GM04504 (cell line): Measurements from ENCODE around the gene CFAP161.
"Not testable (repeated sequence)": the region's sequence is repeated elsewhere in the genome, so short reads cannot be mapped to it uniquely, and the experiment has no call there.

Source experiments
- DNase-seq: peaks from one replicate; pipeline ENCODE4 v3.0.0-alpha.2; 2012; ENCODE audit warnings: low read depth

Gene CFAP161

DNA sequence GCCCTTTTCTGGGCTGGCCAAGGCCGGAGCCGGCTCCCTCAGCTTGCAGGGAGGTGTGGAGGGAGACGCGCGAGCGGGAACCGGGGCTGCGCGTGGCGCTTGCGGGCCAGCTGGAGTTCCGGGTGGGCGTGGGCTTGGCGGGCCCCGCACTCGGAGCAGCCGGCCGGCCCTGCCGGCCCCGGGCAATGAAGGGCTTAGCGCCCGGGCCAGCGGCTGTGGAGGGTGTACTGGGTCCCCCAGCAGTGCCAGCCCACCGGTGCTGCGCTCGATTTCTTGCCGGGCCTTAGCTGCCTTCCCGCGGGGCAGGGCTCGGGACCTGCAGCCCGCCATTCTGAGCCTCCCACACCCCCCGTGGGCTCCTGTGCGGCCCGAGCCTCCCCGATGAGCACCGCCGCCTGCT, 24.5 kb downstream of the CFAP161 start:
- not testable (repeated sequence) for DNase-seq

DNA sequence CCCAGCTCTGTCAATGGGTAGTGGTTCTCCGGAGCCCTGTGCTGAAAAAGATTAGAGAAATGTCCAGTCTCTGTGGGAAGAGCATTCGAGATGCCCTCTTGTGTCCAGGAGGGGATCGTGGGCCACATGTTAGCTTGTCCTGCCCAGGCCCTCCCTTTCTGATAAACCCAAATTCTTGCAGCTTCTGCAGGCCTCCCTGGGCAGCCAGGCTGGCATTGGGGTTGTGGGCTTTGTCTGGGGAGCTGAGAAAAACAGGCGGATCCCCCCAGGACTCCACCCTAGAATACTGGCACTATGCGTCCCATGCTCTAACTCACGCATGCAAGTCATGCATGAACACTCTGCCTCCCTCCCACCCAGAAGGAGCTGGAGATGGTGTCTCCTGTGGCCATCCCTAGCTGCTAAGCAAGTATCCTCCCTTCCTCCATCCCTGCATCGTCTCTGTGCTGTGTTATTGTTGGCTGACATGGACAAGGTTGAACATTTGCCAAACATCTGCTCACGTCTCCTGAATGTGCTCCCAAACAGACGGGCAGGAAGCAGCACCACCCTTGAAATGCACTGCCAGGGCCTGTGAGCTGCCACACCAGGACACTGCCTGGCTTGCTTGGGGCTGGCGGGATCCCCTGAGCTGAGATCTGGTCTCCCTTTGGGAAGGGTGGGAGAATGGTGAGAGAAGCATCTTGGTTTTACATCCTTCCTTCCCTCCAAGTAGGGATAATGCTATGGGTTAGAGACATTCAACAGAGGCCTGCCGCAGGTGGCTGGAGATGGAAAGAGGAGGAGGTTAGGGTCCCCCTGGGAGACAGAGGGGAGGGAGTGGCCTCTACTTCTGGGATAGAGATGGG, 26.5 kb downstream of the CFAP161 start:
- peak; percentile 84 for DNase-seq

DNA sequence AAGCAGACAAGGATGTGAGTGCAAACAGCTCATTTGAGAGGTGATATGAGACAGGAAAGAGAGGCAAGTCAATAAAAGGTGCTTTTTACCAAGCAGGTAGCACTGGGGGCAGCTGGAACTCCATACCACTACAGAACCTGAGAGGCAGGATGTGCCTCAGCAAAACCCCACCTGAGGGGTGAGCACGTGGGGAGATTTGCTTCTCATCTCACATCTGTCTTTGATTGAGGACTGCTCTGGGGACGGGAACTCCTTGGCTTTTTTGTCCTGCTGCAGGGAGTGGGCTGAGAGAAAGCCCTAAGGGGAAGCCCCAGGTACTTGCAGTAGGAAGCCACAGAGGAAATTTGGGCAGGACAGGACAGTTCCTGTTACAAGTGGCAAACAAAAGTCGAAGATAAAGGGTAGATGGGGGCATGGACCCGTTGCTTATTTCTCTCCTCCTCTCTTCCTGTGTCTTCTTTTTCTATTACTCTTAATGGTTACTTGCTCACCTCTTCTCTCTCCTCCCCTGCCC, 27.1 kb downstream of the CFAP161 start:
- no peak for DNase-seq

DNA sequence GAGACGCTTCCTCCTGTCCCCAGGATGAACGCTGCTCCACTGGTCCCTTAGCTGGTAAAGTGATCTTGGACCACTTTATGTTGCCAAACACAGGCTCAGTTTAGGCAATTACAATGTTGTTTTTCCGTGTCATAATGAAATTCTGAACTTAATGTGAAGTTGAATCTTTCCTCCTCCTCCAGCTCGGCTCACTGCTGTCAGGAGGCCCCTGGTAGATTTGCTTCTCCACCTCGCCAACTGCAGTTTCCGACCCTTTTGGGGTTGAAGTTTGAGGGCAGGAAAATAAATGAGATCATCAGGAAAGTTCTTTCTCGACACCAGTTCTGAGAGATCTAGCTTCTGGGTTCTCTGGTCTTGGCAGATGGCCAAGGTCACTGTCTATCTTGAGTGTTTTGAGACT, 27.8 kb downstream of the CFAP161 start:
- no peak for DNase-seq

DNA sequence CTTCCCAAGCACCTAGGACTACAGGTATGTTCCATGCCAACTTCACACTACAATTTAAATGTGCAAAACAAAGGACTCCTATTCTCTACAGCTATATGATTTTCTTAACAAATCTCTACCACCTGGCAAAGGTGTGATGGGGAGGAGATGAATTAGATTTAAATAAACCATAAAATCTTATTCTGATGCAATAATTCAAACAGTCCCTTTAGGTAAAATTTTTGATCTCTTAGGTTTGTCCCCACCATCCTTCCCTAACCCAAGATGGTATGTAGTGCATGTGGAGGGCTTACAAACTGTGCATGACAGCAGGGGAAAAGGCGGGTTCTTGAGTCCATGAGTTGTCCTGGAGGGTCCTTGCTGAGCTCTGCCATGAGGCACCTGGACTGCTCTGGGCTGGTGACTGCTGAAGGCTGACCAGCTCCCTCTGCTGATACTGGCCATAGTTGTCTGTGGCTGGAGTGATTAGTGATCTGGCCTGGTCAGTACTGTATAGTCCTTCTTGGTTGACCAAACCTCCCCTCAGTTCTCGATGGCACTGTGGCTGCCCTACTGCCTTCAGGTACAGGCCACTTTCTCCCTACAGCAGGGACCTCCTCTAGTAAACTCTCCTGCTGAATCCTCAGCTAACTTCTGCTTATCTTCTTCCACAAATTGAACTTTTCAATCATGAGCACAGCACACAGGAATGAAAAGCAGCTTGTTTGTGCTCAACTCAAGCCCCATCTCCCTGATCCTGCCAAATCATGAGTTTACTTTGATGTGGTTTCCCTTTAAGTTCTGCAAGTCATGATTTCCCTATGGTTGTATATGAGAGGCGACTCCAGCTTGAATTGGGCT, 30.1 kb downstream of the CFAP161 start:
- no peak for DNase-seq

DNA sequence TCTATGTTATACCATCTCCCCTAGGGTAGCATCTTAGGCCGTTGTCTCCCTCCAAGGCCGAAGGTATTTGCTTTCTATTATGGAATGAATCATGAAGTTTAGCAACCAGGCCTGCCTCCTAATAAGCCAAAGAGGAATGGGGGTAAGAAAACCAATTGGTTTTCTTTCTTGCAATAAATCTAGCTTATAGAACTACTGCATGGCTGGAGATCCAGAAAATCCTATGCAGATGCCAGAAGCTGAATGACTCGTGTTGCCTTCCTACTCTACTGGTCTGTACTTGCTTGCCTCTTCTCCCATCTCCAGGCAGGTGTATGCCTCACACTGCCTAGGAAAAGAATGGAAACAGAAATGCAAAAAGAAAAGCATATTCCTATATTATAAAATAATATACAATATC, 31.5 kb downstream of the CFAP161 start:
- no peak for DNase-seq

DNA sequence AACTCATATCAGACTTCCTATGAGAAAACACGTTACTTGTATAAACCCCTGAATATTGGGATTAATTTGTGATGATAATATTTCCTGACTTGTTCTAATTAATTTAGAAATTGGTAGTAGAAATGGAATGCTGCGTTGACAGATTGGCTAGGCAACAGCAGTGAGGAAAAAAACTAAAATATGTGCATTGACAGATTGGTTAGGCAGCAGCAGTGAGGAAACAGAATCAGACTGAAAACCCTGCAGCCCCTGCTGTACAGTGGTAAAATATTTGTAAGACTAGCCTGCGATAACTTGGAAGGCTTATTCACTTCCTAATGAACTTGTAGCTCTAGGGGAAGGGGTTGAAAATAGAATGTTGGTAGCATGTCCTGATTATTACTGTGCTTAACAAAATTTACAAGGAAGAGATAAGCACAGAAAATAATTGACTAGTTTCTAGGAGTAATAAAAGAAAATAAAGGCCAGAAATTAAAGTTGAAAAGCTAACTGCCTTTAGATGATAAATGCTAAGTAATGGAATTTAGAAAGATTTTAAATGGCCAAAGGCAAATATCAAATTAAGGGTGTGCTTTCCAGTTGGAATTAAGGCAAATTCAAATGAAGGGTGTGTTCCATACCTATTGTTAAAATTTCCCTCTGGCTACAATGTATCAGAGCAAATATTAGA, 32.7 kb downstream of the CFAP161 start:
- DNase-seq = no peak

DNA sequence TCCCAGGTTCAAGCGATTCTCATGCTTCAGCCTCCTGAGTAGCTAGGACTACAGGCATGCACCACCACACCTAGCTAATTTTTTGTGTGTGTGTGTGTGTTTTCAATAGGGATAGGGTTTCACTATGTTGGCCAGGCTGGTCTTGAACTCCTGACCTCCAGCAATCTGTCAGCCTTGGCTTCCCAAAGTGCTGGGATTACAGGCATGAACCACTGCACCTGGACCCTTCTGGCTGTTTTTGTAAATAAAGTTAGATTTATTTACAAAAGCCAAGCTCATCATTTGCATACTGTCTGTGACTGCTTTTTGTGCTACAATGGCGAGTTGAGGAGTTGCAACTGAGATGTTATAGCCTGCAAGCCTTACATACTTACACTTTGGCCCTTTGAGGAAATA, 34.1 kb downstream of the CFAP161 start:
- DNase-seq = no peak

DNA sequence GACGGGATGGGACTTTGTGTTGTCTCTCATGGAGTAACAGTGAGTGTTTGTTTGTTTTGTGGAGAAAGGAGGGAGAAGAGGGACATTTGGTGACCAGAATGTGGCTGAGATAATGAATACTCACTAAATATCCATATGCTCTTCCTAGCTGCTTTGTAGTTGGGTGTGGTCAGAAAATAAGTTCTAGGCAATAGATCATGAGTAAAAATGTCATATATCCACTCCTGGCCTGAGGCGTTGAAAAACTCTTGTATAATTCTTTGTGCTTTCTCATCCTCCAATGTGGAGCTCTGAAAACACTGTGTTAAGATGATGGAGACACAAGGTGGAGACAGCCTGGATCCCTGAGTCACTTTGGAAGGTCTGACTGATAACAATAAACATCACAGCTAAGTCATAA, 34.6 kb downstream of the CFAP161 start:
- no peak for DNase-seq

DNA sequence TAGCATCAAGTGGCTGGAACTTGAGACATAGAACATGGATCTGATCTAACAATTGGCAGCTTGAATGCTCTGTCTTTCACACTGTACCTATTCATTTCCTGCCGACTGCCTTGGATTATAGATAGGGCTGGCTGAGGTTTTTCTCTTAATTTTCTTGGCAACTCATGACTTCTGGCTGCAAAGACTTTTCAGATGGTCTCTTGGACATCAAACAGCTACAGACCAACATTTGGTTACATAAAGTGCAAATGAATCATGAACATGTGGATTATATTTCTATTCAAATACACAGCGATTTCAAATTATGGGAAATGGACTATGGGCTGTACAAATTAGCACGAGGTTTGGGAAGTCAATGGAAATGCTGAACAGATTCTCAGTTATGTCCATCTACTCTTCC, 36.4 kb downstream of the CFAP161 start:
- no peak for DNase-seq

DNA sequence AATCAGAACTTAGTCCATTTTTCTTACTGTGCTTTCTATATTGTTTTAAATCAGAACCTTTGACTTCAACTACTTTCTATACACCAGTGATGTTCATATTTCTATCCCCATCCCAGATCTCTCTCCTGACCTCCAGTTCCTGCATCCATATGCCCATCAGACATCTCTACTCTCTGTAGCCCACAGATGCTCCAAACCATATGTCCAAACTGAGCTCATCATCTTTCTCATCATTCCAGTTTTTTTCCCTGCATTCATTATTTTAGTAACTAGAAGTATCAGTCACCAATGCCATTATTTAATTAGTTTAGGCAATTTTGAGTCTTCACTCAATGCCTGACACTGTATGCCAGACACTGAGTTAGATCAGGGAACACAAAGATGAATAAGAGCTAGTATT, 37.2 kb downstream of the CFAP161 start:
- no peak for DNase-seq

DNA sequence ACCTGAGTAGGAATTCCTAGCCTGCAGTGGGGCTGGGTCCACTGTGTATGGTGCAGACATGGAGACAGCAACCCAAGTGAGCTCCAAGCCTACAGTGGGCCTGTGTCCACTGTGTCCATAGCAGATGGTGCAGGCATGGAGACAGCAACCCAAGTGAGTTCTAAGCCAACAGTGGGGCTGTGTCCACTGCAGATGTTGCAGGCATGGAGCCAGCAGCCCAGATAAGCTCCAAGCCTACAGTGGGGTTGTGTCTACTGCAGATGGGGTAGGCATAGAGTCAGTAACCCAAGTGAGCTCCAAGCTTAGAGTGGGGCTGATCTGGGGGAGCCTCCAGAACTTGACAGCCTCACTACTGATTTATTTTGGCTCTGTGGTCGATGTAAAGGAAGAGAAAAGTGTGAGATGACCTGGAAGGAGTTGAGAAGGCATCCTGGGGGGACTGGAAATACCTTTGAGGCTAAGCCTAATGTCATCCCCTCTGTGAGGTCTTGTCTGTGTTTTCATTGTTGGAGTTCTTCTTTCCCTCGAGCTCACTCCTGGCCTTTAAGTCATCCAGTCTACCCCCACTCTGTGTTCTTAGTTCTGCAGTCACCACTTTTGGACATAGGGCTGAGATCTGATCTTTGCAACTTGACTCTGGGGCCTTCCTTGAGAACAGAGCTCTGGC, 40.2 kb downstream of the CFAP161 start:
- DNase-seq = no peak

DNA sequence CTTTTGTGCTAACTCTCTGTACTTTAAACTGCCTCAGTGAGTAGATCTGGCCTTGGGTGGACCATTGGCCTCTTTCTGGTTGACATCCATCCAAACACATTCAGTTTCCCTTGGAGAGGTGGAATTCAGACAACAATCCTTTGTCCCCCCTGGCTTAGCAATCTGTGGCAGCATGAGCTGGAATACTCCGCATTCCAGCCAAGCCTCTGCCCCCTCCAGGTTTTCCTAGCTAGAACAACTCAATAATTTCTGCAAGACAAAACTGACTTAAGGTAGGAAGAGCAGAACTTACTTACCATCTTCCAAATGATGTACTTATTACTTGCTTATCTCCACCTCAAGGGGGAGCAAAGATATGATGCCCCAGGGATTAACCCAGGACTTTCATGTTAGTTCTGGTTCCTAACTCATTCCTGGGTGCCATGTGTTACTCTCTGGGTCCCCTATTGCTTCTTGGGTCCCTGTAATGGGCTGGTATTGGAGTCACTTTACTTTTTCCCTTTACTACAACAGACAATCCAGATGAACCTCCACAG, 40.8 kb downstream of the CFAP161 start:
- no peak for DNase-seq

DNA sequence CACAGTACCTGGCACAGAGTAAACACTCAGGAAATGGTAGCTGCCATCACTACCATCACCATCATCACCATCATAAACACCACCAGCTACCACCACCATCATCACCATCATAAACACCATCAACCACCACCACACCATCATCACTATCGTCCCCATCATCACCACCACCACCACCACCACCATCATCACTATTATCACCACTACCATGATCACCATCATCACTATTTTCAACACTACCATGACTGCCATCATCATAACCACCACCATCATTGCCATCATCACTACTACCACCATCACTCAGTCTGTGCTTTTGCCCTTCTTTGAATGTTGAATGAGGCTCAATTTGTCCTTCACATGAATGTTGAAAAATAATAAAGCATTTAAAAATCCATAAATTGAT, 41.4 kb downstream of the CFAP161 start:
- no peak for DNase-seq

DNA sequence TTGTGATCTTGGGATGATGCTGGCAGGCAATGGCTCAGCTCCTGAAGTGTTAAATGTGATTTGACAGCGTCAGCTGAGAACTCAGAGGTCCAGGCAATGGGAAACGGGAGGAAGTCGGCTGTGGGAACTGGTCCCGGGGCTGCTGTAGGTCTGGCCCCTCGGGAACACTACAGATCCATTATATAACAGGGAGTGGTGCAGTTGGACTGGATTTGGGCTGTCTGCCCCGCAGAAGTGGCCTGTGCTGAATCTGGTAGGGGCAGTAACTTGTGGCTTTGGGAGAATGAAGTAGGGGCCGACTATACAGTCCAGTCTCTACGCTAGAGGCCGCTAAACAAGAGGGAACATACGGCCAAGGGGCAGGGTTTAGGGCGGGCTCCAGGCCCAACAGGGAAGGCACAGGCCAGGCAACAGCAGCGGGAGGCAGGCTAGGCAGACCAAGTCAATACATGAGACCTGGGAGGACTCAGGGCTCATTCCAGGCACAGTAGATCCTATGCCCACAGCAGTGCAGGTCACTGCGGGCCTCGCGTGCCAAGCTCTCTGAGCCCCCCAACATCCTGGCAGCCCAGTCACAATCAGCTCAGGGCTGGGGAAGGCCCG, 42.3 kb downstream of the CFAP161 start:
- no peak for DNase-seq

DNA sequence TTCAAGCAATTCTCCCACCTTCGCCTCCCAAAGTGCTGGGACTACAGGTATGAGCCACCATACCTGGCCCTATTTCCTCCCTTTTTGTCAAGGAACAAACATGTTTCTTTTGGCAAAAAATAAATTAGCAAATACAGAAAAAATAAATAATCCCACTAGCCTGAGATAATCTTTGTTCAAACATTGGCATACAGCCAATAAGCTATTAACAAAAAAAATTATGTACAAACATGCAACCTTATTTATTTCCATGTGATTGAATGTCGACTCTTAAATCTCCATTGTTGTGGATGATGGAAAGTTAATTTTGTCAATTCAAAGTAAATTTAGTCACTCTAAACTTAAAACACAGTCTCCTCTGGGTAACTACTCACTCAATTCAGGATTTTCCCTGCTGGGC, 44.3 kb downstream of the CFAP161 start:
- no peak for DNase-seq

DNA sequence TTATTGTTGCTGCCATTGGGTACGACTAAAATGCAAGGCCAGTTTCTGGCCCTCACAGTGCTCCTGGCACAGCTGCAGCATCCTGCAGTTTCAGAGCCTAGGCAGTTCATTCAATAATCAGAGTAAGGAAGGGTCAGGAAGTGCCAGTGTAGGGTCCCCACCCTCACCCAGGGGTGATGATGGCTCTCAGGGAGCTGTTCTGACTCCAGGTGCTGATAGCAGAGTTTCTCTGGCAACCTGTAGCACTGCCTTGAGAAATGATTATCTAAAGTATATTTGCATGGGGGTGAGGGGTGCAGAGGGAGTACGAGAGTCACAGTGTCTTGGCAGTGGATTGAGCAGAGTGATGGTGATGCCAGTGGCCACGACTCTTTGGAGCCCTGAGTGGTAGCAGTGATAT, 47.1 kb downstream of the CFAP161 start:
- DNase-seq = no peak

DNA sequence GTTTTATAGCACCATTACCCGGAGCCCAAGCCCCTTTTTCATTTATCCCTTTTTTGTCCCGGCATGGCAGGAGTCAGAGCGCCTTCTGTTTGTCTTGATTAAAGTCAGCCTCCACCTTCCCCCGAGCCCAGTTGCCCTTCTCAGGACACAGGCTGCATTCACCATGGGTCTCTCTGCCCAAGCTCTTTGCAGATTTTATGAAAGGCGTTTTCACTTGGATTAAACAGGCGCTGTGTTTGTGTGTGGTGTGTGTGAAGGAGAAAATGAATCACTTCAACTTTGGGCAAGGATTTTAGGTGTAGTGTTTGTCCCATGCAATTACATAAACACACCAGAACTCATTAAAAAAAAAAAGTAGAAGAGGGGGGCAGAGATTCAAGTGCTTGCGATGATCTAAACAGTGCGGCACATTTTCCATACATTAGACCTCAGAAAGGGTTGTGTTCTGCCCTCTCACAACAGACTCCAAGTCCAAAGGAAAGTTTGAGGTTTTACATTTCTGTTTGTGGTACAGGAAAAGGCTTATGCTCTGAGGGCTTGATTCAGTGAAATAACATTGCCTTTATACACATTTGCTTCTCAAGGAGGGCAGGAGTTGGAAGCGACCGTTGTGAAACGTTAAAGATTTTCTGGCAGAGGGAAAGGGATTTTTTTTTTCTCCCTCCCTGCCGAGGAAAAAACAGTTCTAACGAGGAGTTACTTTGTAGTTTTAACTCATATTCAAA, 48.1 kb downstream of the CFAP161 start:
- DNase-seq = no peak

DNA sequence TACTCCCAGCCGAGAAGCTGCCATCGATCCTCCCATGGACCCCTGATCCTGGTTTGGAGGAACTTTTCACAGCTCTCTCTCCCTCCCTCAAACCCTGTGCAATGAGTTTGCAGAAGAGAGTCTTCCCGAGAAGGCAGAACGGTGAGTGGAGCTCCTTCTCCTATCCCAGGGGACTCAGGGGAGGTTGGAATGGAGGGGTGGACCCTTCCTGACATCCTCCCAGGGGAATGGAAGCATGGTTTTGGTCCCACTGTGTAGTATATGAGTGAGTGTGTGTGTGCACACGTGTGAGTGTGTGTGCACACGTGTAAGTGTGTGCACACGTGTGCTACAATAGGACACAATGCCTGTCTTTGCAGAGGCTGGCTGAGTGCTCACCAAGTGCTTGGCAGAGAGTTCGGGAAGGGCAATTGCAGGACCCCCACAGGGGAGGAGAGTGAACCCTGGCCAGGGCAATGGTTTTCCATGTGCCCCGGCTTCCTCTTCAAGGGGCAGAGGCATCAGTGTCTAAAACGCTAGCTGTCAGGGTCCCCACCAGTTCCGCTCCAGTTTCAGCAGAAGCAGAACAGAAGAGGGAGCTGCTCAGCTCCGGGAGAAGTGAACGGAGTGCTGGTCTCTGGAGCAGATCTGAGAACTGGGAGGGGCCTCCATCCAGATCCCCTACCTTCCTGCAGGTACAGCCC, 48.8 kb downstream of the CFAP161 start:
- DNase-seq = no peak

DNA sequence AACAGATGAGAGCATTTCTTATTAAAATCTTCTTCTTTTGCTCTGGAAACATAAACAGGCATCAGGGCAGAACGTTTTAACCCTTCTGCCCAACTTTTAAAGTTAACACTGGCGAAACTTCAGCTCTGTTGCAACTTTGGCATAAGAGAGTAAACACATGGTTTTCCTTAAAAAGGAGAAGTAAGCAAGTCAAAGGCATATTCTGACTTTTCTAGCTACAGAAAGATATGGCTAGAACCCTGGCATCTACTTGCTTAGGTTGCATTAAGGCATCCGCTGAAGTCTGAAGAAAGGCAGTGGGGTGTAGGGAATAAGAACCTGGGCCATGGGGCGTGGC, 49.3 kb downstream of the CFAP161 start:
- DNase-seq = no peak
